Chondrocyte (in vitro differentiated cells): Measurements from ENCODE around the gene LIN7B. TPM values are rescaled to one million over a fixed set of nuclear protein-coding genes. Genes with fewer than 3 reads are reported as not detected.
"Not testable (repeated sequence)": the region's sequence is repeated elsewhere in the genome, so short reads cannot be mapped to it uniquely, and the experiment has no call there.

Experiments used
- DNase-seq: peaks from one replicate; pipeline ENCODE4 v3.0.0; 2021; ENCODE audit warnings: mixed read lengths, low spot score
- H3K27ac Mint-ChIP-seq: one replicate; pipeline ENCODE4 v1.8.0; 2021; ENCODE audit warnings: mild to moderate bottlenecking, moderate library complexity, mixed read lengths; ENCODE audit not compliant: unreplicated experiment
- H3K27me3 Mint-ChIP-seq: 2 replicates; pipeline ENCODE4 v1.8.0; 2021; ENCODE audit warnings: low read depth, mixed read lengths
- H3K36me3 Mint-ChIP-seq: 2 replicates; pipeline ENCODE4 v1.8.0; 2021; ENCODE audit warnings: low read depth, mixed read lengths
- H3K4me1 Mint-ChIP-seq: 2 replicates; pipeline ENCODE4 v1.8.0; 2021; ENCODE audit warnings: low read depth, mild to moderate bottlenecking, mixed read lengths
- H3K4me3 Mint-ChIP-seq: one replicate; pipeline ENCODE4 v1.8.0; 2021; ENCODE audit warnings: mild to moderate bottlenecking, moderate library complexity, mixed read lengths; ENCODE audit not compliant: unreplicated experiment
- H3K9me3 Mint-ChIP-seq: 2 replicates; pipeline ENCODE4 v1.8.0; 2021; ENCODE audit warnings: low read depth, mixed read lengths
- CTCF ChIP-seq: fragments of 200-600 bp; sonication (generic); IDR thresholded peaks from 2 replicates; pipeline ENCODE4 v1.5.0; 2021; ENCODE audit warnings: antibody characterized with exemption, mild to moderate bottlenecking, moderate library complexity
- total RNA-seq: library from RNA; stranded (reverse); gene quantifications from 3 replicates; pipeline ENCODE4 v1.2.1, GENCODE V29; 2021

LIN7B gene
- total RNA-seq, 1 donor from 2014 or later: 13.9 TPM

- peak within 1 kb of the TSS; percentile 83 for H3K4me3 Mint-ChIP-seq
- peak; percentile 99 for DNase-seq
- H3K9me3 Mint-ChIP-seq: no peaks in the 10 kb centered on the region
Measured at GRCh38 chr19:49118565-49119410, 4.6 kb downstream of the LIN7B start, which contains the start of gene C19orf73. C19orf73 (minus strand) TSS chr19:49119143; CDS start chr19:49119022, 121 bp downstream.

GRCh38 chr19:49119411-49120324 lies 5.5 kb downstream of the LIN7B start, which contains the start of gene PPFIA3:
PPFIA3 (plus strand) TSS chr19:49119544; CDS start chr19:49127874, 8,330 bp downstream.
- H3K4me1 Mint-ChIP-seq: peaks cover 27% of the 10 kb centered on the region
- H3K27ac Mint-ChIP-seq: peak within 1 kb of the TSS; percentile 93
- H3K27me3 Mint-ChIP-seq: no peaks in the 10 kb centered on the region
- peak within 1 kb of the TSS; percentile 83 for H3K4me3 Mint-ChIP-seq
- no peaks in the 10 kb centered on the region for H3K36me3 Mint-ChIP-seq
- no peak for DNase-seq
- TF ChIP-seq CTCF: peak; percentile 16
- H3K9me3 Mint-ChIP-seq: no peaks in the 10 kb centered on the region

More at GRCh38 chr19:49118565-49119410, 4.6 kb downstream of the LIN7B start, which contains the start of gene C19orf73:
- Mint-ChIP-seq H3K27ac (peak within 1 kb of the TSS; percentile 93), H3K27me3 (no peaks in the 10 kb centered on the region), H3K36me3 (no peaks in the 10 kb centered on the region), H3K4me1 (peaks cover 31% of the 10 kb centered on the region)
- peak; percentile 43 for TF ChIP-seq CTCF

GRCh38 chr19:49120325-49120683 lies 6.1 kb downstream of the LIN7B start:
- H3K4me1 Mint-ChIP-seq: peaks cover 23% of the 10 kb centered on the region
- no peak overlapping the region for H3K4me3 Mint-ChIP-seq
- no peak for DNase-seq
- H3K9me3 Mint-ChIP-seq: no peaks in the 10 kb centered on the region
- H3K27ac Mint-ChIP-seq: no peak overlapping the region
- H3K36me3 Mint-ChIP-seq: no peaks in the 10 kb centered on the region
- H3K27me3 Mint-ChIP-seq: no peaks in the 10 kb centered on the region
- TF ChIP-seq CTCF: no peak

- Mint-ChIP-seq H3K27me3 (no peaks in the 10 kb centered on the region), H3K4me3 (no peak overlapping the region), H3K4me1 (peaks cover 23% of the 10 kb centered on the region), H3K27ac (no peak overlapping the region), H3K9me3 (no peaks in the 10 kb centered on the region), H3K36me3 (no peaks in the 10 kb centered on the region)
- no peak for DNase-seq
- no peak for TF ChIP-seq CTCF
Measured at GRCh38 chr19:49120868-49121267, 6.7 kb downstream of the LIN7B start.

- H3K4me1 Mint-ChIP-seq: peaks cover 19% of the 10 kb centered on the region
- not testable (repeated sequence) for H3K27ac Mint-ChIP-seq, H3K4me3 Mint-ChIP-seq, DNase-seq, H3K9me3 Mint-ChIP-seq, H3K36me3 Mint-ChIP-seq, H3K27me3 Mint-ChIP-seq
Measured at GRCh38 chr19:49121841-49122240, 7.7 kb downstream of the LIN7B start.

GRCh38 chr19:49123285-49123684 lies 9.1 kb downstream of the LIN7B start:
- H3K9me3 Mint-ChIP-seq, H3K27ac Mint-ChIP-seq, H3K36me3 Mint-ChIP-seq, H3K4me3 Mint-ChIP-seq, DNase-seq, H3K27me3 Mint-ChIP-seq: not testable (repeated sequence)
- H3K4me1 Mint-ChIP-seq: peaks cover 14% of the 10 kb centered on the region
